Left renal cortex interstitium (tissue), 4 donors: ENCODE data around the gene FAT1. TPM values are rescaled to one million over a fixed set of nuclear protein-coding genes. Genes with fewer than 3 reads are reported as not detected.

Experiments used
- DNase-seq, 4 donors: peaks; one replicate each; pipeline ENCODE4 v3.0.0-alpha.2; 2013; ENCODE audit warnings: low read depth in 4 of 4, low spot score in 2 of 4, missing footprints in 1 of 4
- polyA plus RNA-seq, 4 donors: library from polyadenylated mRNA; unstranded; fragments of 120-200 nt; gene quantifications; one replicate each; pipeline ENCODE4 v1.2.1, GENCODE V29; 2013; ENCODE audit not compliant: insufficient read length in 4 of 4

Gene FAT1
- polyA plus RNA-seq, 4 donors: 210 to 263 (median 239) TPM

DNA sequence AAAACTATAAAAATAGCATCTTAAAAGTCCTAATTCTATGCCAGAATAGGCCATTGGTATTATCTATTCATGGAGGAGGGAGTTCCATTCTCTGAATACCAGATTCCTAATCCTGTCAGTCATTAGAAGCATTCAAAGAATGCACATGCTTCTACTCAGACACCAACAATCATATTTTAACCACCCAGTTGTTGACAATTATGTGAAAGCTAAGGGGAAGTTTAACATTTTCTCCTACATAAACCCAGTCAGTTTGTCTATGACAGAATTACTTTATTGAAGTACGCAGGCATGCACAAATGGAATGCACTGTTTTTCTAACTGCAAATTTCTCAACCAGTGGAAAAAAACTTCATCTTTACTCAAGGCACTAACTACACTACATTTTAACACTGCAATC is 98.7 kb downstream of the FAT1 start:
- DNase-seq: no peak

- no peak for DNase-seq
These were observed 100.1 kb downstream of the FAT1 start for GRCh38 chr4:186623546-186623945.

- no peak for DNase-seq
These were observed 100.7 kb downstream of the FAT1 start for GRCh38 chr4:186622788-186623464.

- no peak for DNase-seq
These were observed 101.6 kb downstream of the FAT1 start for GRCh38 chr4:186621959-186622553.

DNA sequence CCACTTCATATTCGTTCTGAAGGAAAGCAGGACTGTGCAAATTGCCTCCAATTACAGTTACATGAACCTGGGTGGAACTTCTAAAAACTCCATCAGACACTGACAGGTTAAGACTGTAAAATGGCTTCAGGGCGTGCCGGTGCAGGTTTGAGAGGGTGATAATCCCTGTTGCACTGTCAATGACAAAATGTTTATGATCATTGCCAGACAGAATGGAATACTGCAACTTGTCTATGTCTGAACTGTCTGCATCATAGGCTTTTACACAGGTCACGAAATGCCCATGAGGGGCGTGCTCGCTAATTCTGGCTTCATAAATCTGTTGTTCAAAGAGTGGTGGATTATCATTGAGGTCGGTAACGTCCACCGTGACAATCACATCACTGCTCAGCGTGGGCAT is 104.6 kb downstream of the FAT1 start:
- DNase-seq: no peak

DNA sequence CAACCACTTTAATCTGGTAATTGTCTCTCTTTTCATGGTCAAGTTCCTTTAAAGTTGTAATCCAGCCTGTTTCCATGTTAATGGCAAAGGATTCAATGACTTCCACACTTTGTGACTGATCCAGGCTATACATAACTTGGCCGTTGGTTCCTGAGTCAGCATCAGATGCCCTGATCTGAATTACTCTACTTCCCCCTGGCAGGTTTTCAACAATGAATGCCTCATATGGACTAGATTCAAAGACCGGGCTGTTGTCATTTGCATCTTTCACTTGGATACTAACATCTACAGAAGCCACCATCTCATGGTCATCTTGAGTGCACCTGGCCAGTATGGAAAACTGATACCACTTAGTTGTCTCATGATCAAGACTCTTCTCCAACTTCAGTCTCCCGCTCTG is 105.7 kb downstream of the FAT1 start:
- DNase-seq: no peak

DNA sequence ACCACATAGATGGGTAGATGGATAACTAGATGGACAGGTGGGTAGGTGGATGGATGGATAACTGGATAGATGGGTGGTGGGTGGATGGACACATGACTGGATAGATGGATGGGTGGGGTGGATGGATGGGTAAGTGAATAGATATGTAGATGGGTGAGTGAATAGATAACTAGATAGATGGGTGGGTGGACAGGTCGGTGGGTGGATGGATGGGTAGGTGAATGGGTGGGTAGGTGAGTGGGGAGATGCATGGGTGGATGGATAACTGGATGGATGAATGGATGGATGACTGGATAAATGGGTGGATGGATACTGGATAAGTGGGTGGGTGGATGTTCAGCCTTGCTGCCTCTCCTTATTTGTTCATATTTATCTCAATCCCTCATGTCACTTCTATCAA is 116.2 kb downstream of the FAT1 start:
- DNase-seq: no peak

GRCh38 chr4:186606591-186606992 is 117.1 kb downstream of the FAT1 start:
- DNase-seq: no peak

- no peak for DNase-seq
These were observed 118.3 kb downstream of the FAT1 start for GRCh38 chr4:186605261-186605865.

DNA sequence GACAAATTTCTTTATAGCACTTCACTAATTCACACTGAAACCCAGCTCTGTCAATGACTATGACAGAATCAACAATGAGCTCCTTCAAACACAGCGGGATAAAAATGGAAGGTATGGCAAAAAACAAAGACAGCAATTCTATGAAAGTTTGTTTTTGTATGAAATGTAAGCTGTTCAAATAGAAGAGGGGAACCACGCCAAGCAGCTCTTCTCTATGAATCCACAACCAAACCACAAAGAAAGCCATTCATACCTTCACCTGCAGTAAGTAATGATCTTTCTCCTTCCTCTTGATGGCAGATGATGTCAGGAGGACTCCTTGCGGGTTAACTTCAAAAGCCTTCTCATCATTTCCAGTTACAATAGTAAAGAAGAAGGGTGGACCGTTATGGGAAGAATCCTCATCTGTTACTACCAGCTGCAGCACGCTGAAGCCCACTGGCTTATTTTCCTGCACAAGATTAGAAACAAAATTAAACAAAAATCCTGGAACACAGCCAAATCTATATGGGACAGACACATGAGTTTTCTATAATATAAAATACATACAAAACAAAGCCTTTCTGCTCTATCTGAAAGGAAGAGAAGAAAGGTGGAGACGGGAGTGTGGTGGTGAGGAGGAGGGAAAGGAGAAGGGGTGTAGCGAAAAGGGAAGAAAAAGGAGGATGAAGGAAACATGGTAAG is 119.4 kb downstream of the FAT1 start:
- no peak for DNase-seq

- DNase-seq: no peak
These were observed 120.7 kb downstream of the FAT1 start for GRCh38 chr4:186602978-186603377.

DNA sequence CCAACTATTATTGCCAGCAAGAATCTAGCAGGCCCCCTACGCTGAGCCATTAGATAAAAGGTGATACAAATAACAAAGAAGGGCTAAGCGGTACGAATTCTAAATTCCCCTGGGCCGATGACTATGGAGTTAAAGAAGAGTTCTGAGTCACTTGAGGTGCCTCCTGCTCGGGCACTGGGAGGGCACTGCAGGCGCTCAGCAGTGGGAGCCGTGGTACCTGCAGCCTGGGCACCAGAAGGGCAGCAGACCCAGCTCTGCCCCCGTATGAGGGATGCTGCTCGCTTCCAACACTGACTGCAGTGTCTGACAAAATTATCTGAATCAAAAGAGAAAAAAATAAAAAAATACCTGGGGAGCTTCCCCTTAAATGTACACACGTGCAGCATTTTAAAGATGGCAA is 124.2 kb downstream of the FAT1 start:
- no peak for DNase-seq

- DNase-seq: no peak
These were observed 125.0 kb downstream of the FAT1 start for GRCh38 chr4:186598686-186599085.

DNA sequence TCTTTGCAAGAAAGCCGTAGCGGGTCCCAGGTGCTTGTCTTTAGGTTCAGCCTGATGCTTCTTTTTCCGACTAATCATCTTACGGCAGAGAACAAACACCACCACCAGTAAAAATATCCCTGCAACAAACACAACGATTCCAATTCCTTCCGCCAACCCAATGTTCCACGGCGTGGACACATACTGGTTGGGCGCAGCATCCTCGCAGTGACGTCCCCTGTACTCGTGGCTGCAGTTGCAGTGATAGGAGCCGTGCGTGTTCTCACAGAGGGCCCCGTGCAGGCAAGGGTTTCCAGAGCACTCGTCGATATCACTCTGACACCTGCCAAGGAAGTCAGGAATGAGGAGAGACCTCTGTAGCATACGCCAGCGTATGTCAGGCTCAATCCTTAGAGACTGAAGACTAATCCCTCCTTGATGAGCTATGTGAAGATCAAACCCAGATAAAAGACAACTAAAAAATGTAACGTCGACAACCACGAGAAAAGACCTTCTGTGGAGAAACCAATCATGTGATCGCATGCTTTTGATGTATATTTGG is 126.7 kb downstream of the FAT1 start:
- no peak for DNase-seq

DNA sequence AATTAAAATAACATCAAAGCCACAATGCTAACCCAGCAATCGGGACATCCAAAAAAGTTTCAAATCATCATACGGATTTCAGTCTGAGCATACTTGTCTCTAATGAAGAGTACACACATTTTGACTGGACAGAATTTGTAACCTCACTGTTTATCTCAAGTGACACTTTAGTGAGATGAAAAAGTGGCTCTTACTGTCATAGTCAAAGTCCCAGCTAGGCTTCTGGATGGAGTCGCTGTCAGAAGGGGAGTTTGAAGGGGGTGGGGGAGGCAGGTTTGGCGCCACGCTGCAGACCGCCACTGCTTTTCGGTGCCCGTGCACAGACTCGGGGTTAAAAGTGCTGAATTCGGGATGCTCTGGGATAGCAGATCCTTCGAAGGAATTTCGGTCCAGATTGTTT is 127.3 kb downstream of the FAT1 start:
- DNase-seq: no peak

- no peak for DNase-seq
These were observed 130.1 kb downstream of the FAT1 start for GRCh38 chr4:186593587-186593973.

DNA sequence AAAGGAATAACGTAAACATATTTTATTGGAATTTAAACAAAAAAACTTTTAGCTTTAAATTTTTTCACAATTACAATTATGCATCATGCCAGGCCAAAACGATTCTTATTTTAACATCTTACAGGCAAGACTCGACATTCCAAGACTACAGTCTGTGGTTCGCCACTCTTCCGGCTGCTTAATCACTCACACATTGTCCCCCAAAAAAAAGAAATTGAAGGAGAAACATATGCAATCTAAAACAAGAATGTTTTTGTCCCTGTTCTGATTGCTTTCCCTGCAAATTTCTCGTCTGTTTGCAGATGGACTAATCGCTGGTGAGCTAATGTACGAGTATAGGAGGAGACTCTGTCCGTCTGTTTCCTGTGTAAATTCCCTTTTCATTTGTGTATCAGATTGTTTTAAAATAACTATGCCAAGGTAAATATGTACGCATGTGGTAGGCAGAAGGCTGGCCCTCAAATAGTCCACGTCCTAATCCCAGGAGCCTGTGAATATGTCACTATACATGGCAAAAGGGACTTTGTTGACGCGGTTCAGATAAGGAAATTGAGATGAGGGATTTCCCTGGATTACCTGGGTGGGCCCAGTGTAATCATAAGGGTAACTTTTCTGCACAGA is 130.6 kb downstream of the FAT1 start:
- DNase-seq: no peak

GRCh38 chr4:186592445-186592844 is 131.2 kb downstream of the FAT1 start:
- no peak for DNase-seq

DNA sequence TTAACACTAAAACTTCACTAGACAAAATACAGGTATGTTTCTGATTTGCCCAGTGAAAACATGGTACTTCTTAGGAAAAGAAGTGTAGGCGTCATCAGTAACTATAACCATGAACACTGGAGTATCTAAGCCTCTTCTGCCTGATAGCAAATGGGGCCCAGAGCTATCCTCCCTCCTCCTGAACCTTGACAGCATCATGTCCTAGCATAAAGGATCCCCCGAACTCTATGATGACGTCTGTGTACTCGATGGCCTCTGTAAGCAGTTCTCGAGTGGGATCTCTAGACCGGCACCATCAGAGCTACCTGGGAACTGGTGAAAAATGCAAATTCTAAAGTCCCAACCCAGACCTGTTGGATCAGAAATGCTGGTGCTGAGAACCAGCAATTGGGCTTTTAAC is 132.0 kb downstream of the FAT1 start:
- DNase-seq: no peak

DNA sequence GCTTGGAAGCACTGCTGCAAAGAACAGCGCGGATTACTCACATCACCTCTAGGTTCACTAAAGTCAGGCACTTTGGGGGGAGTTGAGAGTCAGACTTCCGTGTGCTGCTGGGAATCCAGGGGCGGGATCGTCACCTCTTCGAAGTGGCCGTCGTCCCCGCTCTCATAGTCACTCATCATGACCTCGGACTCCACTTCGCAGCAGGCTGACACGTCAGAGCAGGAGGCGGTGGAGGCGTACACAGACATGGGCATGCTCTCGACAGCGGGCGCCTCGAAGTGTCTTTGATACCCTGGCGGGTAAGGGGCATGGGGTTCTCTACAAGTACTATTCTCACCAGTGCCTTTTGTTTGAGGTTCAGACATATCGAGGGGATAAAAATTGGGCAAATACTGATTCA is 135.2 kb downstream of the FAT1 start:
- no peak for DNase-seq

DNA sequence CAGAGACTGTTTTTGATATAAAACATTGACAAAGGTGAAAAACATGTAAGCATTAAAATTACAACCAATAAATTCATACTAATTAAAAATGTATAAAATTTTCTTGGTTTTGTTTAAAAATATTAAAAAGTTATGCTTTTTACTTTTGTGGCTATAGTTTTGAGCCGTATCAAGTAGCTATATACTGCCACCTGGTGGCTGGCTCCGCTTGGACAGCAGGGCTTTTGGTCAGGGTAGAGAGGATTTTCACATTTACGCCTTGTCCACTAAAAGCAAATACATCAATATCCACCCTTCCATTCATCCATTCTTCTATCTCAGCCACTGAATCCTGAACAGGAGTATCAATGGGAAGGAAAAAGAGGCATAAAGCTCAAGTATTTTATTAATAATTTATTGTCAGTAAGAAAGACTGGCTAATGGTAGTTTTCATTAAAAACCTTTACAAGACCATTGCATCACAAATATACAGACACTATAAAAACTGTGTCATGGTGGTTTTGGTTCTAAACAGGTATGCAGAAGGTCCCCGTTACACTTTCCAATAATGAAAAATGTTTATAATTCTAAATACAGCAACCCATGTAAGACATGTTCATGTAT is 136.1 kb downstream of the FAT1 start:
- peak in 1 of 4 donors; percentile 52 for DNase-seq
